ENCODE measurements around the gene CD44. TPM values are rescaled to one million over a fixed set of nuclear protein-coding genes. Genes with fewer than 3 reads are reported as not detected.

The CD44 gene
- total RNA-seq, 2 donors from 2014 or later: 166 to 203 TPM

GRCh38 chr11:35141571-35141971 lies 2.6 kb downstream of the CD44 start:
- intact Hi-C loops (cut with DNase I): no loop called here
- Histone ChIP-seq H3K4me1 (replicated peaks) (no peaks in the 10 kb centered on the region), H3K36me3 (no peaks in the 10 kb centered on the region), H3K27me3 (replicated peaks; ENCODE audit: insufficient read depth) (no peaks in the 10 kb centered on the region), H3K4me3 (peak overlapping the region in 1 of 2 donors; percentile 65), H3K9me3 (no peaks in the 10 kb centered on the region), H3K27ac (peak overlapping the region; percentile 37 to 80)
- 15% methylated on average over 9 of the region's 9 CpGs for WGBS
- TF ChIP-seq POLR2A (IDR thresholded peaks at IDR 0.05): peak; percentile 24
- peak; percentile 93 for TF ChIP-seq POLR2AphosphoS5 (IDR thresholded peaks at IDR 0.05)
- no peak for TF ChIP-seq CTCF (IDR thresholded peaks at IDR 0.05)
- peak; percentile 85 for DNase-seq (ENCODE audit: low spot score)

- Histone ChIP-seq H3K9me3 (no peaks in the 10 kb centered on the region), H3K27me3 (replicated peaks; ENCODE audit: insufficient read depth) (no peaks in the 10 kb centered on the region), H3K27ac (no peak overlapping the region), H3K4me1 (replicated peaks) (no peaks in the 10 kb centered on the region), H3K36me3 (no peaks in the 10 kb centered on the region), H3K4me3 (no peak overlapping the region)
- no peak for TF ChIP-seq CTCF (IDR thresholded peaks at IDR 0.05)
- no peak for TF ChIP-seq POLR2A (IDR thresholded peaks at IDR 0.05)
- no peak for TF ChIP-seq POLR2AphosphoS5 (IDR thresholded peaks at IDR 0.05)
- no peak for DNase-seq (ENCODE audit: low spot score)
- 66% methylated on average over 2 of the region's 2 CpGs for WGBS
- intact Hi-C loops (cut with DNase I): no loop called here
Measured at GRCh38 chr11:35142481-35143075, 3.6 kb downstream of the CD44 start.

- H3K4me3 ChIP-seq: no peak overlapping the region
- no peak for DNase-seq (ENCODE audit: low spot score)
- no peaks in the 10 kb centered on the region for H3K9me3 ChIP-seq
- 73% methylated on average over 8 of the region's 8 CpGs for WGBS
- TF ChIP-seq POLR2AphosphoS5 (IDR thresholded peaks at IDR 0.05): no peak
- TF ChIP-seq POLR2A (IDR thresholded peaks at IDR 0.05): no peak
- TF ChIP-seq CTCF (IDR thresholded peaks at IDR 0.05): no peak
- H3K27me3 ChIP-seq (replicated peaks; ENCODE audit: insufficient read depth): no peaks in the 10 kb centered on the region
- intact Hi-C loops (cut with DNase I): no loop called here
- H3K36me3 ChIP-seq: no peaks in the 10 kb centered on the region
- H3K4me1 ChIP-seq (replicated peaks): no peaks in the 10 kb centered on the region
- H3K27ac ChIP-seq: no peak overlapping the region
Measured at GRCh38 chr11:35143297-35144135, 4.5 kb downstream of the CD44 start.

- H3K4me3 ChIP-seq: no peak overlapping the region
- 42% methylated on average over 10 of the region's 10 CpGs for WGBS
- no peaks in the 10 kb centered on the region for H3K36me3 ChIP-seq
- intact Hi-C loops (cut with DNase I): no loop called here
- no peak overlapping the region for H3K27ac ChIP-seq
- DNase-seq (ENCODE audit: low spot score): peak; percentile 25
- no peaks in the 10 kb centered on the region for H3K4me1 ChIP-seq (replicated peaks)
- H3K9me3 ChIP-seq: no peaks in the 10 kb centered on the region
- H3K27me3 ChIP-seq (replicated peaks; ENCODE audit: insufficient read depth): no peaks in the 10 kb centered on the region
- TF ChIP-seq POLR2A (IDR thresholded peaks at IDR 0.05) (no peak), POLR2AphosphoS5 (IDR thresholded peaks at IDR 0.05) (no peak), CTCF (IDR thresholded peaks at IDR 0.05) (no peak)
Measured at GRCh38 chr11:35144136-35144741, 5.3 kb downstream of the CD44 start.
